ENCODE results near the gene PDZK1.
"Not testable (repeated sequence)": the region's sequence is repeated elsewhere in the genome, so short reads cannot be mapped to it uniquely, and the experiment has no call there.

Gene PDZK1

GRCh38 chr1:145719230-145720079 lies 12.3 kb upstream of the PDZK1 start, which contains the start of gene CD160:
Gene CD160 (plus strand): TSS chr1:145719499. CDS start chr1:145728328, 8,829 bp downstream.
- no peaks in the 10 kb centered on the region for H4K20me1 ChIP-seq (ENCODE audit: insufficient read depth, low read length)
- no peak within 1 kb of the TSS for H3K27ac ChIP-seq (ENCODE audit: low read depth, low read length, poor library complexity, severe bottlenecking)
- no peaks in the 10 kb centered on the region for H3K79me2 ChIP-seq (ENCODE audit: insufficient read depth, low read length)
- no peak within 1 kb of the TSS for H3K4me2 ChIP-seq (ENCODE audit: low read length)
- H3K4me1 ChIP-seq (ENCODE audit: insufficient read depth, low read length, severe bottlenecking), result peaks cover 8% of the 10 kb centered on the region
- H2AFZ ChIP-seq (ENCODE audit: low read length), result no peak within 1 kb of the TSS
- no peak within 1 kb of the TSS for H3K4me3 ChIP-seq (ENCODE audit: low read depth, low read length, poor library complexity, severe bottlenecking)
- H3F3A ChIP-seq (ENCODE audit: insufficient read depth, low read length), result no peaks in the 10 kb centered on the region
- H3K27me3 ChIP-seq (ENCODE audit: insufficient read depth, low read length), result no peaks in the 10 kb centered on the region
- no peaks in the 10 kb centered on the region for H3K36me3 ChIP-seq (ENCODE audit: insufficient read depth, low read length)
- no peaks in the 10 kb centered on the region for H3K9me2 ChIP-seq (ENCODE audit: low read depth, low read length)
- no peaks in the 10 kb centered on the region for H3K9me3 ChIP-seq (ENCODE audit: low read length)
- TF ChIP-seq EZH2 (IDR thresholded peaks at IDR 0.05; ENCODE audit: borderline replicate concordance, low read length), result no peak
- TF ChIP-seq, protein P1, sequence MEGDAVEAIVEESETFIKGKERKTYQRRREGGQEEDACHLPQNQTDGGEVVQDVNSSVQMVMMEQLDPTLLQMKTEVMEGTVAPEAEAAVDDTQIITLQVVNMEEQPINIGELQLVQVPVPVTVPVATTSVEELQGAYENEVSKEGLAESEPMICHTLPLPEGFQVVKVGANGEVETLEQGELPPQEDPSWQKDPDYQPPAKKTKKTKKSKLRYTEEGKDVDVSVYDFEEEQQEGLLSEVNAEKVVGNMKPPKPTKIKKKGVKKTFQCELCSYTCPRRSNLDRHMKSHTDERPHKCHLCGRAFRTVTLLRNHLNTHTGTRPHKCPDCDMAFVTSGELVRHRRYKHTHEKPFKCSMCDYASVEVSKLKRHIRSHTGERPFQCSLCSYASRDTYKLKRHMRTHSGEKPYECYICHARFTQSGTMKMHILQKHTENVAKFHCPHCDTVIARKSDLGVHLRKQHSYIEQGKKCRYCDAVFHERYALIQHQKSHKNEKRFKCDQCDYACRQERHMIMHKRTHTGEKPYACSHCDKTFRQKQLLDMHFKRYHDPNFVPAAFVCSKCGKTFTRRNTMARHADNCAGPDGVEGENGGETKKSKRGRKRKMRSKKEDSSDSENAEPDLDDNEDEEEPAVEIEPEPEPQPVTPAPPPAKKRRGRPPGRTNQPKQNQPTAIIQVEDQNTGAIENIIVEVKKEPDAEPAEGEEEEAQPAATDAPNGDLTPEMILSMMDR (IDR thresholded peaks at IDR 0.05; ENCODE audit: low read length), result no peak
- H3K9ac ChIP-seq (ENCODE audit: low read length), result no peak within 1 kb of the TSS

DNA sequence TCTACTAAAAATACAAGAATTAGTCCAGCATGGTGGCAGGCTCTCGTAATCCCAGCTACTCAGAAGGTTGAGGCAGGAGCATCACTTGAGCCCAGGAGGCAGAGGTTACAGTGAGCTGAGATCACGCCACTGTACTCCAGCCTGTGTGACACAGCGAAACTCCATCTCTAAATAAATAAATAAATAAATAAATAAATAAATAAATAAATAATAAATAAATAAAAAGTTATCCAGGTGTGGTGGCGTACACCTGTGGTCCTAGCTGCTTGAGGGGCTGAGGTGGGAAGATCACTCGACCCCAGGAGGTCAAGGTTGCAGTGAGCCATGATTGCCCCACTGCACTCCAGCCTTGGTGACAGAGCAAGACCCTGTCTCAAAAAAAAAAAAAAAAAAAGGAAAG lies 11.3 kb upstream of the PDZK1 start:
- H3K27me3 ChIP-seq (ENCODE audit: insufficient read depth, low read length); H3K9me3 ChIP-seq (ENCODE audit: low read length); H3K36me3 ChIP-seq (ENCODE audit: insufficient read depth, low read length); H2AFZ ChIP-seq (ENCODE audit: low read length); H4K20me1 ChIP-seq (ENCODE audit: insufficient read depth, low read length); H3K4me2 ChIP-seq (ENCODE audit: low read length); H3K4me1 ChIP-seq (ENCODE audit: insufficient read depth, low read length, severe bottlenecking); H3K79me2 ChIP-seq (ENCODE audit: insufficient read depth, low read length); H3F3A ChIP-seq (ENCODE audit: insufficient read depth, low read length); H3K9ac ChIP-seq (ENCODE audit: low read length); H3K9me2 ChIP-seq (ENCODE audit: low read depth, low read length); H3K27ac ChIP-seq (ENCODE audit: low read depth, low read length, poor library complexity, severe bottlenecking); H3K4me3 ChIP-seq (ENCODE audit: low read depth, low read length, poor library complexity, severe bottlenecking): not testable (repeated sequence)

- no peak overlapping the region for H3K4me2 ChIP-seq (ENCODE audit: low read length)
- peaks cover 8% of the 10 kb centered on the region for H3K4me1 ChIP-seq (ENCODE audit: insufficient read depth, low read length, severe bottlenecking)
- no peak overlapping the region for H2AFZ ChIP-seq (ENCODE audit: low read length)
- TF ChIP-seq EZH2 (IDR thresholded peaks at IDR 0.05; ENCODE audit: borderline replicate concordance, low read length), result no peak
- TF ChIP-seq, protein P1 (IDR thresholded peaks at IDR 0.05; ENCODE audit: low read length), result no peak
- H3K36me3 ChIP-seq (ENCODE audit: insufficient read depth, low read length), result no peaks in the 10 kb centered on the region
- H4K20me1 ChIP-seq (ENCODE audit: insufficient read depth, low read length), result no peaks in the 10 kb centered on the region
- no peak overlapping the region for H3K27ac ChIP-seq (ENCODE audit: low read depth, low read length, poor library complexity, severe bottlenecking)
- no peaks in the 10 kb centered on the region for H3F3A ChIP-seq (ENCODE audit: insufficient read depth, low read length)
- H3K9me3 ChIP-seq (ENCODE audit: low read length), result no peaks in the 10 kb centered on the region
- H3K27me3 ChIP-seq (ENCODE audit: insufficient read depth, low read length), result no peaks in the 10 kb centered on the region
- H3K9ac ChIP-seq (ENCODE audit: low read length), result no peak overlapping the region
- no peaks in the 10 kb centered on the region for H3K9me2 ChIP-seq (ENCODE audit: low read depth, low read length)
- no peaks in the 10 kb centered on the region for H3K79me2 ChIP-seq (ENCODE audit: insufficient read depth, low read length)
- no peak overlapping the region for H3K4me3 ChIP-seq (ENCODE audit: low read depth, low read length, poor library complexity, severe bottlenecking)
Observed at GRCh38 chr1:145717833-145718232, 10.7 kb upstream of the PDZK1 start.

Data from OCI-LY1 (cell line).